Neural cell (in vitro differentiated cells): ENCODE results near the gene SPTLC2.

Experiments used
- EP300 ChIP-seq: fragments of 450-650 bp; conservative IDR thresholded peaks from 2 replicates; pipeline ENCODE4 v1.6.1; 2014; ENCODE audit warnings: antibody characterized with exemption, mild to moderate bottlenecking, moderate library complexity; ENCODE audit not compliant: poor library complexity, severe bottlenecking
- EZH2 ChIP-seq: fragments of 200-600, 300-800 bp; shearing (Covaris generic), sonication (generic); IDR thresholded peaks from 2 replicates; pipeline ENCODE4 v1.6.1; 2014; ENCODE audit warnings: antibody characterized with exemption, low read length, borderline replicate concordance, mild to moderate bottlenecking; ENCODE audit not compliant: insufficient read depth, poor library complexity, severe bottlenecking
- MXI1 ChIP-seq: fragments of 450-650 bp; conservative IDR thresholded peaks from 2 replicates; pipeline ENCODE4 v1.6.1; 2014; ENCODE audit warnings: antibody characterized with exemption, mild to moderate bottlenecking; ENCODE audit not compliant: poor library complexity, severe bottlenecking
- POLR2AphosphoS5 ChIP-seq: IDR thresholded peaks from 2 replicates; pipeline ENCODE4 v1.6.1; 2012
- RAD21 ChIP-seq: fragments of 450-650 bp; conservative IDR thresholded peaks from 2 replicates; pipeline ENCODE4 v1.6.1; 2014; ENCODE audit warnings: antibody characterized with exemption, mild to moderate bottlenecking, moderate library complexity
- TF ChIP-seq, protein P1 (sequence below): fragments of 450-650 bp; IDR thresholded peaks from 2 replicates; pipeline ENCODE4 v1.5.1; 2014; ENCODE audit warnings: antibody characterized with exemption, mild to moderate bottlenecking, moderate library complexity; ENCODE audit not compliant: poor library complexity, severe bottlenecking
- TF ChIP-seq, protein P2 (sequence below): IDR thresholded peaks from 2 replicates; pipeline ENCODE4 v1.6.1; 2012; ENCODE audit warnings: borderline replicate concordance

- TF ChIP-seq, protein P1, sequence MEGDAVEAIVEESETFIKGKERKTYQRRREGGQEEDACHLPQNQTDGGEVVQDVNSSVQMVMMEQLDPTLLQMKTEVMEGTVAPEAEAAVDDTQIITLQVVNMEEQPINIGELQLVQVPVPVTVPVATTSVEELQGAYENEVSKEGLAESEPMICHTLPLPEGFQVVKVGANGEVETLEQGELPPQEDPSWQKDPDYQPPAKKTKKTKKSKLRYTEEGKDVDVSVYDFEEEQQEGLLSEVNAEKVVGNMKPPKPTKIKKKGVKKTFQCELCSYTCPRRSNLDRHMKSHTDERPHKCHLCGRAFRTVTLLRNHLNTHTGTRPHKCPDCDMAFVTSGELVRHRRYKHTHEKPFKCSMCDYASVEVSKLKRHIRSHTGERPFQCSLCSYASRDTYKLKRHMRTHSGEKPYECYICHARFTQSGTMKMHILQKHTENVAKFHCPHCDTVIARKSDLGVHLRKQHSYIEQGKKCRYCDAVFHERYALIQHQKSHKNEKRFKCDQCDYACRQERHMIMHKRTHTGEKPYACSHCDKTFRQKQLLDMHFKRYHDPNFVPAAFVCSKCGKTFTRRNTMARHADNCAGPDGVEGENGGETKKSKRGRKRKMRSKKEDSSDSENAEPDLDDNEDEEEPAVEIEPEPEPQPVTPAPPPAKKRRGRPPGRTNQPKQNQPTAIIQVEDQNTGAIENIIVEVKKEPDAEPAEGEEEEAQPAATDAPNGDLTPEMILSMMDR = no peak
- TF ChIP-seq EZH2 (no peak), MXI1 (no peak), EP300 (no peak), RAD21 (no peak), POLR2AphosphoS5 (no peak)
- TF ChIP-seq, protein P2, sequence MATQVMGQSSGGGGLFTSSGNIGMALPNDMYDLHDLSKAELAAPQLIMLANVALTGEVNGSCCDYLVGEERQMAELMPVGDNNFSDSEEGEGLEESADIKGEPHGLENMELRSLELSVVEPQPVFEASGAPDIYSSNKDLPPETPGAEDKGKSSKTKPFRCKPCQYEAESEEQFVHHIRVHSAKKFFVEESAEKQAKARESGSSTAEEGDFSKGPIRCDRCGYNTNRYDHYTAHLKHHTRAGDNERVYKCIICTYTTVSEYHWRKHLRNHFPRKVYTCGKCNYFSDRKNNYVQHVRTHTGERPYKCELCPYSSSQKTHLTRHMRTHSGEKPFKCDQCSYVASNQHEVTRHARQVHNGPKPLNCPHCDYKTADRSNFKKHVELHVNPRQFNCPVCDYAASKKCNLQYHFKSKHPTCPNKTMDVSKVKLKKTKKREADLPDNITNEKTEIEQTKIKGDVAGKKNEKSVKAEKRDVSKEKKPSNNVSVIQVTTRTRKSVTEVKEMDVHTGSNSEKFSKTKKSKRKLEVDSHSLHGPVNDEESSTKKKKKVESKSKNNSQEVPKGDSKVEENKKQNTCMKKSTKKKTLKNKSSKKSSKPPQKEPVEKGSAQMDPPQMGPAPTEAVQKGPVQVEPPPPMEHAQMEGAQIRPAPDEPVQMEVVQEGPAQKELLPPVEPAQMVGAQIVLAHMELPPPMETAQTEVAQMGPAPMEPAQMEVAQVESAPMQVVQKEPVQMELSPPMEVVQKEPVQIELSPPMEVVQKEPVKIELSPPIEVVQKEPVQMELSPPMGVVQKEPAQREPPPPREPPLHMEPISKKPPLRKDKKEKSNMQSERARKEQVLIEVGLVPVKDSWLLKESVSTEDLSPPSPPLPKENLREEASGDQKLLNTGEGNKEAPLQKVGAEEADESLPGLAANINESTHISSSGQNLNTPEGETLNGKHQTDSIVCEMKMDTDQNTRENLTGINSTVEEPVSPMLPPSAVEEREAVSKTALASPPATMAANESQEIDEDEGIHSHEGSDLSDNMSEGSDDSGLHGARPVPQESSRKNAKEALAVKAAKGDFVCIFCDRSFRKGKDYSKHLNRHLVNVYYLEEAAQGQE = no peak
These were observed 130.3 kb downstream of the SPTLC2 start for GRCh38 chr14:77485901-77486678.
